Mesenchymal stem cell (in vitro differentiated cells and primary cell): Measurements from ENCODE around the gene BAZ1B.
A peak's percentile ranks its signal among the peaks of the same experiment; 100 is the strongest.

ENCODE experiments used
- DNase-seq: peaks from one replicate; pipeline ENCODE4 v3.0.0-alpha.2; 2013
- H2AFZ ChIP-seq: one replicate; pipeline ENCODE4 v1.6.1; 2013; ENCODE audit warnings: low read depth, mild to moderate bottlenecking, control low read depth, inconsistent platforms, low read length, moderate library complexity
- H2AK5ac ChIP-seq: 2 replicates; pipeline ENCODE4 v1.6.1; 2013; ENCODE audit warnings: low read length, moderate library complexity, mild to moderate bottlenecking, inconsistent platforms; ENCODE audit not compliant: severe bottlenecking
- H2BK120ac ChIP-seq: one replicate; pipeline ENCODE4 v1.6.1; 2013; ENCODE audit warnings: low read depth, mild to moderate bottlenecking, inconsistent platforms, low read length, moderate library complexity
- H2BK12ac ChIP-seq, 2 experiments: one replicate each; pipeline ENCODE4 v1.6.1; 2013; ENCODE audit warnings: inconsistent platforms in 2 of 2, low read length in 2 of 2, mild to moderate bottlenecking in 2 of 2, moderate library complexity in 2 of 2, control low read depth in 1 of 2
- H2BK15ac ChIP-seq: one replicate; pipeline ENCODE4 v1.6.1; 2013; ENCODE audit warnings: mild to moderate bottlenecking, low read depth, inconsistent platforms; ENCODE audit not compliant: poor library complexity, severe bottlenecking
- H2BK5ac ChIP-seq: 2 replicates; pipeline ENCODE4 v1.6.1; 2013; ENCODE audit warnings: low read depth, mild to moderate bottlenecking, low read length, control low read depth, inconsistent platforms; ENCODE audit not compliant: poor library complexity, severe bottlenecking
- H3K14ac ChIP-seq, 2 experiments: one replicate each; pipeline ENCODE4 v1.6.1; 2013; ENCODE audit warnings: inconsistent platforms in 2 of 2, low read length in 2 of 2, control low read depth in 1 of 2, mild to moderate bottlenecking in 1 of 2, moderate library complexity in 1 of 2
- H3K18ac ChIP-seq, 2 experiments: one replicate each; pipeline ENCODE4 v1.6.1; 2013; ENCODE audit warnings: inconsistent platforms in 2 of 2, low read length in 2 of 2, control low read depth in 1 of 2, low read depth in 1 of 2, mild to moderate bottlenecking in 1 of 2
- H3K23ac ChIP-seq, 2 experiments: one replicate each; pipeline ENCODE4 v1.6.1; 2013; ENCODE audit warnings: inconsistent platforms in 2 of 2, low read length in 2 of 2, mild to moderate bottlenecking in 2 of 2, moderate library complexity in 2 of 2, control low read depth in 1 of 2
- H3K27ac ChIP-seq: 2 replicates; pipeline ENCODE4 v1.5.1; 2013; ENCODE audit warnings: mild to moderate bottlenecking, moderate library complexity, low read length, control low read depth, inconsistent platforms; ENCODE audit not compliant: poor library complexity, severe bottlenecking
- H3K27me3 ChIP-seq, 2 experiments: 2 replicates each; pipeline versions ENCODE4 v1.6.1 to v1.7.0; 2013; ENCODE audit warnings: low read length in 2 of 2, mild to moderate bottlenecking in 2 of 2, moderate library complexity in 2 of 2, control low read depth in 1 of 2, inconsistent platforms in 1 of 2; ENCODE audit not compliant: control insufficient read depth in 1 of 2, insufficient read depth in 1 of 2
- H3K36me3 ChIP-seq, 2 experiments: 2 replicates each; pipeline versions ENCODE4 v1.6.1 to v1.7.0; 2013; ENCODE audit warnings: low read length in 2 of 2, control low read depth in 1 of 2, inconsistent platforms in 1 of 2, low read depth in 1 of 2, mild to moderate bottlenecking in 1 of 2; ENCODE audit not compliant: insufficient read depth in 2 of 2, control insufficient read depth in 1 of 2
- H3K4ac ChIP-seq, 2 experiments: one replicate each; pipeline ENCODE4 v1.6.1; 2013; ENCODE audit warnings: inconsistent platforms in 2 of 2, low read length in 2 of 2, mild to moderate bottlenecking in 2 of 2, moderate library complexity in 2 of 2, control low read depth in 1 of 2, low read depth in 1 of 2
- H3K4me1 ChIP-seq: 2 replicates; pipeline ENCODE4 v1.6.1; 2013; ENCODE audit warnings: low read depth, low read length, control low read depth; ENCODE audit not compliant: control insufficient read depth, insufficient read depth
- H3K4me2 ChIP-seq: 2 replicates; pipeline ENCODE4 v1.6.1; 2013; ENCODE audit warnings: low read length, mild to moderate bottlenecking, inconsistent platforms; ENCODE audit not compliant: poor library complexity, severe bottlenecking
- H3K4me3 ChIP-seq, 2 experiments: 2 replicates each; pipeline versions ENCODE4 v1.5.1 to v1.7.0; 2013; ENCODE audit warnings: low read length in 2 of 2, mild to moderate bottlenecking in 2 of 2, control low read depth in 1 of 2, low read depth in 1 of 2; ENCODE audit not compliant: insufficient read depth in 1 of 2
- H3K79me1 ChIP-seq: replicated peaks from 2 replicates; pipeline ENCODE4 v1.6.1; 2013; ENCODE audit warnings: mild to moderate bottlenecking, control low read depth, low read length, inconsistent platforms; ENCODE audit not compliant: poor library complexity, severe bottlenecking
- H3K9ac ChIP-seq: 2 replicates; pipeline ENCODE4 v1.7.0; 2013; ENCODE audit warnings: mild to moderate bottlenecking, low read length, moderate library complexity
- H3K9me3 ChIP-seq: 2 replicates; pipeline ENCODE4 v1.7.0; 2013; ENCODE audit warnings: mild to moderate bottlenecking, low read length; ENCODE audit not compliant: control insufficient read depth
- H4K8ac ChIP-seq: one replicate; pipeline ENCODE4 v1.6.1; 2013; ENCODE audit warnings: inconsistent platforms, mild to moderate bottlenecking, low read length, moderate library complexity
- H4K91ac ChIP-seq: one replicate; pipeline ENCODE4 v1.6.1; 2013; ENCODE audit warnings: mild to moderate bottlenecking, low read length, inconsistent platforms
- WGBS: methylation state at CpG from one replicate; pipeline ENCODE4 v1.1.7; 2013; ENCODE audit warnings: mixed read lengths; 5-methylcytosine and 5-hydroxymethylcytosine counted together

The BAZ1B gene

DNA sequence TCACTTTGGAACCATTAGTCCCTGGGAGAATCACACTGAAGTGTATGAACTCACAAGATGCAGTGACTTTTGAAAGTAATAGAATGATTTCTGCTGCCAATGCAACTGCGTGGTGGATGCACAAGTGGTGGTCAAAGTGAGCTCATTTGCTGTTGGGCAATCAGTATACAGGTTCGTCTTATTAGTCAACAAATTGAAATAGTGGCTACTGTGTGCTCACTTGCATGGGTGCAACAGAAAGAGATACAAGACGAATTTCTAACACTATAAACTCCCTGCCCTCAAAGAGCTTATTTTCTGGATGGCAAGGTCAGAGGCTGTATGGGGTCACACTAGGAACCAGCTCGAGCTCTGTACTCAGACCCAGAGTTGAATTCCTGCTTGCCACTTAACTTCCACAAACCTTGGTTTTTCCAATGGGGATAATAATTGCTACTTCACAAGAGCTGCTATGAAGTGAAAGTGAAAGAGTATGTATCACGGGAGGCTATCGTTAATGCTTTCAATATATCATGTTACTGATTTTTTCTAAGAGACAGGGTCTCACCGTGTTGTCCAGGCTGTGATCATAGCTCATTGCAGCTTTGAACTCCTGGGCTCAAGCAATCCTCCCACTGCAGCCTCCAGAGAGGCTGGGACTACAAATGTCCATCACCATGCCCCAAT is 43.7 kb upstream of the BAZ1B start:
- peaks cover 1% of the 10 kb centered on the region for H3K4me1 ChIP-seq
- H2BK120ac ChIP-seq: no peak overlapping the region
- peak overlapping the region in 1 of 2 experiments; percentile 68 for H3K4me3 ChIP-seq
- DNase-seq: peak; percentile 33
- H3K36me3 ChIP-seq: peaks cover 15 to 20% of the 10 kb centered on the region in 2 experiments
- H2BK5ac ChIP-seq: no peak overlapping the region
- no peak overlapping the region for H2BK12ac ChIP-seq
- H3K14ac ChIP-seq: no peak overlapping the region
- no peak overlapping the region for H4K91ac ChIP-seq
- no peak overlapping the region for H2AK5ac ChIP-seq
- H4K8ac ChIP-seq: no peak overlapping the region
- H3K9ac ChIP-seq: peak overlapping the region; percentile 53
- no peak overlapping the region for H3K18ac ChIP-seq
- H3K4me2 ChIP-seq: no peak overlapping the region
- H2AFZ ChIP-seq: no peak overlapping the region
- no peak overlapping the region for H2BK15ac ChIP-seq
- 81% methylated on average over 7 of the region's 7 CpGs for WGBS
- H3K4ac ChIP-seq: no peak overlapping the region
- no peak overlapping the region for H3K23ac ChIP-seq
- no peak overlapping the region for H3K27ac ChIP-seq
- no peaks in the 10 kb centered on the region for H3K27me3 ChIP-seq
- no peaks in the 10 kb centered on the region for H3K9me3 ChIP-seq
- H3K79me1 ChIP-seq: peaks cover 5% of the 10 kb centered on the region

- peak overlapping the region in 1 of 2 experiments; percentile 37 for H2BK12ac ChIP-seq
- H3K36me3 ChIP-seq: no peaks in the 10 kb centered on the region
- H4K91ac ChIP-seq: no peak overlapping the region
- H3K9me3 ChIP-seq: no peaks in the 10 kb centered on the region
- peak; percentile 84 for DNase-seq
- H3K79me1 ChIP-seq: no peaks in the 10 kb centered on the region
- 72% methylated on average over 11 of the region's 11 CpGs for WGBS
- H3K27ac ChIP-seq: peak overlapping the region; percentile 55
- H2AFZ ChIP-seq: no peak overlapping the region
- H3K18ac ChIP-seq: no peak overlapping the region
- no peaks in the 10 kb centered on the region for H3K27me3 ChIP-seq
- peak overlapping the region; percentile 73 for H3K9ac ChIP-seq
- no peak overlapping the region for H2BK5ac ChIP-seq
- H3K4me1 ChIP-seq: peaks cover 14% of the 10 kb centered on the region
- H2AK5ac ChIP-seq: peak overlapping the region; percentile 61
- no peak overlapping the region for H4K8ac ChIP-seq
- H3K4me2 ChIP-seq: no peak overlapping the region
- H2BK120ac ChIP-seq: no peak overlapping the region
- H3K4ac ChIP-seq: no peak overlapping the region
- H3K14ac ChIP-seq: no peak overlapping the region
- H3K23ac ChIP-seq: no peak overlapping the region
- peak overlapping the region in 1 of 2 experiments; percentile 29 for H3K4me3 ChIP-seq
- H2BK15ac ChIP-seq: no peak overlapping the region
Observed at GRCh38 chr7:73560109-73560835, 38.2 kb upstream of the BAZ1B start.

GRCh38 chr7:73557397-73558257 is 35.5 kb upstream of the BAZ1B start, which contains the start of gene BCL7B:
Gene BCL7B (minus strand): TSS chr7:73557690. CDS start chr7:73557578, 112 bp downstream.
- Histone ChIP-seq H3K4ac (peak within 1 kb of the TSS; percentile 92 to 99), H4K91ac (peak within 1 kb of the TSS; percentile 97), H2AK5ac (peak within 1 kb of the TSS; percentile 65), H2BK120ac (peak within 1 kb of the TSS; percentile 96), H3K4me2 (peak within 1 kb of the TSS; percentile 84), H3K4me1 (peaks cover 20% of the 10 kb centered on the region), H3K9me3 (no peaks in the 10 kb centered on the region), H2BK15ac (peak within 1 kb of the TSS; percentile 98), H3K9ac (peak within 1 kb of the TSS; percentile 95), H3K18ac (peak within 1 kb of the TSS; percentile 98 to 100), H2BK5ac (peak within 1 kb of the TSS; percentile 68), H3K27ac (peak within 1 kb of the TSS; percentile 95), H3K79me1 (peaks cover 2% of the 10 kb centered on the region), H3K4me3 (peak within 1 kb of the TSS; percentile 96 to 99), H3K36me3 (peaks cover 4 to 12% of the 10 kb centered on the region in 2 experiments), H4K8ac (peak within 1 kb of the TSS; percentile 98), H3K14ac (peak within 1 kb of the TSS in 1 of 2 experiments; percentile 94), H2AFZ (peak within 1 kb of the TSS; percentile 87), H2BK12ac (peak within 1 kb of the TSS; percentile 0 to 22), H3K23ac (no peak within 1 kb of the TSS), H3K27me3 (no peaks in the 10 kb centered on the region)
- 7% methylated on average over 62 of the region's 83 CpGs for WGBS
- DNase-seq: peak; percentile 65
